Measurements from ENCODE around the gene PLB1. TPM values are rescaled to one million over a fixed set of nuclear protein-coding genes. Genes with fewer than 3 reads are reported as not detected.

Gene PLB1
- total RNA-seq, 1 donor from 2014 or later = not detected

Other genes with a start within 250 kb of the PLB1 start
- gene FOSL2, start 103.2 kb upstream of the PLB1 start, total RNA-seq (ENCODE audit: unreplicated experiment) = 2.6 TPM

Data from glutamatergic neuron (in vitro differentiated cells).